K562 (cell line): Measurements from ENCODE around the gene HDHD3. TPM values are rescaled to one million over a fixed set of nuclear protein-coding genes. Genes with fewer than 3 reads are reported as not detected.

Source experiments
- BRF1 ChIP-seq: IDR thresholded peaks from 3 replicates; pipeline ENCODE4 v1.6.1; 2011; ENCODE audit warnings: borderline replicate concordance, mild to moderate bottlenecking; ENCODE audit not compliant: insufficient read length; ENCODE audit errors: extremely low read depth
- CAMTA2 ChIP-seq: fragments of 250-450 bp; sonication (Bioruptor Pico); conservative IDR thresholded peaks from 2 replicates; pipeline ENCODE4 v1.5.1; 2022
- CBX2 ChIP-seq: fragments of 200-600 bp; sonication (generic); IDR thresholded peaks from one replicate; pipeline ENCODE4 v1.6.1; 2012; ENCODE audit warnings: mild to moderate bottlenecking, low read length, inconsistent platforms; ENCODE audit not compliant: insufficient read depth, poor library complexity, severe bottlenecking
- NFXL1 ChIP-seq: fragments of 450-650 bp; formaldehyde crosslinking; IDR thresholded peaks from 2 replicates; pipeline ENCODE4 v1.4.0; 2021; ENCODE audit warnings: mild to moderate bottlenecking
- NR2C2 ChIP-seq, 2 experiments: fragments of 200-800 bp in 1 of 2; sonication (Bioruptor generic) in 1 of 2; sonication (generic) in 1 of 2; formaldehyde crosslinking in 1 of 2; IDR thresholded peaks; 2 replicates each; pipeline versions ENCODE4 v1.6.1 to v1.8.0; 2016 to 2022; ENCODE audit warnings: mild to moderate bottlenecking in 1 of 2, missing compliant biosample characterization in 1 of 2, missing genetic modification characterization in 1 of 2, missing genetic modification reagents in 1 of 2
- PHB2 ChIP-seq: fragments of 450-650 bp; IDR thresholded peaks from 2 replicates; pipeline ENCODE4 v1.6.1; 2017; ENCODE audit warnings: low read depth
- RFX7 ChIP-seq: fragments of 250-450 bp; sonication (Bioruptor Pico); IDR thresholded peaks from 2 replicates; pipeline ENCODE4 v1.5.1; 2021; ENCODE audit warnings: mild to moderate bottlenecking
- ZKSCAN8 ChIP-seq: fragments of 200-800 bp; sonication (Bioruptor generic); IDR thresholded peaks from 2 replicates; pipeline ENCODE4 v1.6.1; 2016; ENCODE audit warnings: missing genetic modification characterization, missing compliant biosample characterization
- ZNF133 ChIP-seq: fragments of 250-450 bp; sonication (Bioruptor Pico); IDR thresholded peaks from 2 replicates; pipeline ENCODE4 v1.4.0; 2020; ENCODE audit warnings: mild to moderate bottlenecking
- ZNF146 ChIP-seq: IDR thresholded peaks from one replicate; pipeline ENCODE4 v1.6.1; 2018; ENCODE audit warnings: missing compliant biosample characterization; ENCODE audit not compliant: unreplicated experiment
- ZNF165 ChIP-seq: fragments of 250-450 bp; sonication (Bioruptor Pico); IDR thresholded peaks from 2 replicates; pipeline ENCODE4 v1.4.0; 2020; ENCODE audit warnings: borderline replicate concordance
- polyA plus RNA-seq, 8 experiments: library from polyadenylated mRNA; depleted of rRNA in 4 of 8; stranded (reverse) in 5 of 8; unstranded in 3 of 8; fragments of >200 nt; fragmentation: Nextera tagmentation in 2 of 8; fragmentation: Illumina TruSeq in 1 of 8; extraction: Ambion mirVana in 2 of 8; extraction: Trizol in 1 of 8; gene quantifications; 2 replicates each; pipeline versions ENCODE4 v1.2.1 to v1.2.3, GENCODE V29; 2011 to 2014; ENCODE audit warnings: inconsistent platforms in 1 of 8, missing spikeins in 1 of 8
- total RNA-seq, 7 experiments: library from RNA; depleted of rRNA in 6 of 7; stranded (reverse); fragments of >200 nt in 6 of 7; fragmentation: Illumina TruSeq in 2 of 7; extraction: Trizol in 2 of 7; gene quantifications; 2 replicates each; pipeline versions ENCODE4 v1.2.1 to v1.2.3, GENCODE V29; 2011 to 2021; ENCODE audit warnings: low replicate concordance in 1 of 7
- TF ChIP-seq, protein P1 (sequence below): fragments of 250-450 bp; sonication (Bioruptor Pico); IDR thresholded peaks from 2 replicates; pipeline ENCODE4 v1.4.0; 2020; ENCODE audit warnings: borderline replicate concordance
- TF ChIP-seq, protein P2 (sequence below): sonication (generic); formaldehyde crosslinking; IDR thresholded peaks from 2 replicates; pipeline ENCODE4 v1.8.1; 2023; ENCODE audit warnings: mild to moderate bottlenecking, missing genetic modification reagents
- TF ChIP-seq, protein P3 (sequence below): fragments of 450-650 bp; conservative IDR thresholded peaks from 2 replicates; pipeline ENCODE4 v1.6.1; 2016; ENCODE audit warnings: missing genetic modification characterization, low read depth, mild to moderate bottlenecking, missing compliant biosample characterization, moderate library complexity
- TF ChIP-seq, protein P4 (sequence below): fragments of 250-450 bp; sonication (Bioruptor Pico); IDR thresholded peaks from 2 replicates; pipeline ENCODE4 v1.8.0; 2022; ENCODE audit warnings: moderate library complexity, mild to moderate bottlenecking, inconsistent platforms
- TF ChIP-seq, protein P5 (sequence below): fragments of 450-650 bp; IDR thresholded peaks from 2 replicates; pipeline ENCODE4 v1.6.1; 2017; ENCODE audit warnings: antibody characterized with exemption, mild to moderate bottlenecking

The HDHD3 gene
- total and polyA plus RNA-seq, 9 of the 15 experiments (the other 6 are each of a cell fraction or from before 2014, with no cell fraction given), result 1.1 to 19.1 (median 10.9) TPM

DNA sequence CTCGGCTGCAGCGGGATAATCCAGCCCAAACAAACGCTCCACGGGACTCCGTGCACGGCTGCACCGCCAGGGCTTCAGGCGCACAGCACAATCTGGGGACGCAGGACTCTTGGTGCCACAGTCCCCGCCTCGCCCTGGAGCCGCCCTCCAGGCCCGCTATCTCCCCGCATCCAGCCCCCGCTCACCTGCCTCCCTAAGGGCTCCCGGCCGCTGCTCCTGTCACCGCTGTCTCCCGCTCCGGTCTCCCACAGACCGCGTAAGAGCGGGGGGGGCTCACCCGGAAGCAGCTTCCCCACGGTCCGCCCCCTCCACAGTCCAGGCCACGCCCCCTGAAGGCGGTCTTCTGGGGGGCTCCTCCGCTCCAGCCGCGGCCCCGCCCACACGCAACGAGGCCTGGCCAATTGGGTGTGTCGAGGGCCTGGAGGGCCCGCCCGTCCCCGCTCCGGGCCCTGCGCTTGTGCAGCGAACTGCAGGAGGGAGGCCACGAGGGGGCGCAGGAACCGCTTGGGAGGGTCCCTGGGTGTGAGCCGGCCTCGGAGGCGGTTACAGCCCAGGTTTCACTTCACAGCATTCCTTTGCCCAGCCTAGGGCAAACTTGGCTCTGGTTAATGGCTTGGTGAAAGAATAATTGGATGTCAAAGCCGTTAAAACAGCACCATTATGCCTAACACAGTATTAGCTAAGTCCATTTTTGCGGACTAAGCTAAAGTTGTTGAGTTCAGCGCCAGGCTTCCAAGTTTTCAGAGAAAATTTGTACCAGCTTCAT is 24.4 kb upstream of the HDHD3 start, which contains the start of gene ALAD (continued):
- TF ChIP-seq, protein P1, sequence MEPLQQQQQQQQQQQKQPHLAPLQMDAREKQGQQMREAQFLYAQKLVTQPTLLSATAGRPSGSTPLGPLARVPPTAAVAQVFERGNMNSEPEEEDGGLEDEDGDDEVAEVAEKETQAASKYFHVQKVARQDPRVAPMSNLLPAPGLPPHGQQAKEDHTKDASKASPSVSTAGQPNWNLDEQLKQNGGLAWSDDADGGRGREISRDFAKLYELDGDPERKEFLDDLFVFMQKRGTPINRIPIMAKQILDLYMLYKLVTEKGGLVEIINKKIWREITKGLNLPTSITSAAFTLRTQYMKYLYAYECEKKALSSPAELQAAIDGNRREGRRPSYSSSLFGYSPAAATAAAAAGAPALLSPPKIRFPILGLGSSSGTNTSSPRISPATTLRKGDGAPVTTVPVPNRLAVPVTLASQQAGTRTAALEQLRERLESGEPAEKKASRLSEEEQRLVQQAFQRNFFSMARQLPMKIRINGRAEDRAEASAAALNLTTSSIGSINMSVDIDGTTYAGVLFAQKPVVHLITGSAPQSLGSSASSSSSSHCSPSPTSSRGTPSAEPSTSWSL (CRISPR knock-in tag), result no peak
- TF ChIP-seq, protein P2, sequence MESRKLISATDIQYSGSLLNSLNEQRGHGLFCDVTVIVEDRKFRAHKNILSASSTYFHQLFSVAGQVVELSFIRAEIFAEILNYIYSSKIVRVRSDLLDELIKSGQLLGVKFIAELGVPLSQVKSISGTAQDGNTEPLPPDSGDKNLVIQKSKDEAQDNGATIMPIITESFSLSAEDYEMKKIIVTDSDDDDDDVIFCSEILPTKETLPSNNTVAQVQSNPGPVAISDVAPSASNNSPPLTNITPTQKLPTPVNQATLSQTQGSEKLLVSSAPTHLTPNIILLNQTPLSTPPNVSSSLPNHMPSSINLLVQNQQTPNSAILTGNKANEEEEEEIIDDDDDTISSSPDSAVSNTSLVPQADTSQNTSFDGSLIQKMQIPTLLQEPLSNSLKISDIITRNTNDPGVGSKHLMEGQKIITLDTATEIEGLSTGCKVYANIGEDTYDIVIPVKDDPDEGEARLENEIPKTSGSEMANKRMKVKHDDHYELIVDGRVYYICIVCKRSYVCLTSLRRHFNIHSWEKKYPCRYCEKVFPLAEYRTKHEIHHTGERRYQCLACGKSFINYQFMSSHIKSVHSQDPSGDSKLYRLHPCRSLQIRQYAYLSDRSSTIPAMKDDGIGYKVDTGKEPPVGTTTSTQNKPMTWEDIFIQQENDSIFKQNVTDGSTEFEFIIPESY (CRISPR knock-in tag), result peak; percentile 65
- TF ChIP-seq ZNF165 (CRISPR knock-in tag) (no peak), BRF1 (no peak), ZNF133 (CRISPR knock-in tag) (no peak), NFXL1 (CRISPR knock-in tag) (no peak), PHB2 (no peak), RFX7 (CRISPR knock-in tag) (no peak), ZNF146 (no peak), ZKSCAN8 (no peak), NR2C2 (CRISPR knock-in tag; IDR thresholded peaks at IDR 0.05) (0 out of 2 replicates have a peak, but pooled peaks have one; percentile 67), NR2C2 (tag; IDR thresholded peaks at IDR 0.05) (peak; percentile 84), CBX2 (no peak), CAMTA2 (no peak)
- TF ChIP-seq, protein P3, sequence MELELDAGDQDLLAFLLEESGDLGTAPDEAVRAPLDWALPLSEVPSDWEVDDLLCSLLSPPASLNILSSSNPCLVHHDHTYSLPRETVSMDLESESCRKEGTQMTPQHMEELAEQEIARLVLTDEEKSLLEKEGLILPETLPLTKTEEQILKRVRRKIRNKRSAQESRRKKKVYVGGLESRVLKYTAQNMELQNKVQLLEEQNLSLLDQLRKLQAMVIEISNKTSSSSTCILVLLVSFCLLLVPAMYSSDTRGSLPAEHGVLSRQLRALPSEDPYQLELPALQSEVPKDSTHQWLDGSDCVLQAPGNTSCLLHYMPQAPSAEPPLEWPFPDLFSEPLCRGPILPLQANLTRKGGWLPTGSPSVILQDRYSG, result no peak
- TF ChIP-seq, protein P4, sequence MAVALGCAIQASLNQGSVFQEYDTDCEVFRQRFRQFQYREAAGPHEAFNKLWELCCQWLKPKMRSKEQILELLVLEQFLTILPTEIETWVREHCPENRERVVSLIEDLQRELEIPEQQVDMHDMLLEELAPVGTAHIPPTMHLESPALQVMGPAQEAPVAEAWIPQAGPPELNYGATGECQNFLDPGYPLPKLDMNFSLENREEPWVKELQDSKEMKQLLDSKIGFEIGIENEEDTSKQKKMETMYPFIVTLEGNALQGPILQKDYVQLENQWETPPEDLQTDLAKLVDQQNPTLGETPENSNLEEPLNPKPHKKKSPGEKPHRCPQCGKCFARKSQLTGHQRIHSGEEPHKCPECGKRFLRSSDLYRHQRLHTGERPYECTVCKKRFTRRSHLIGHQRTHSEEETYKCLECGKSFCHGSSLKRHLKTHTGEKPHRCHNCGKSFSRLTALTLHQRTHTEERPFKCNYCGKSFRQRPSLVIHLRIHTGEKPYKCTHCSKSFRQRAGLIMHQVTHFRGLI (CRISPR knock-in tag), result 0 out of 2 replicates have a peak, but pooled peaks have one; percentile 48
- TF ChIP-seq, protein P5, sequence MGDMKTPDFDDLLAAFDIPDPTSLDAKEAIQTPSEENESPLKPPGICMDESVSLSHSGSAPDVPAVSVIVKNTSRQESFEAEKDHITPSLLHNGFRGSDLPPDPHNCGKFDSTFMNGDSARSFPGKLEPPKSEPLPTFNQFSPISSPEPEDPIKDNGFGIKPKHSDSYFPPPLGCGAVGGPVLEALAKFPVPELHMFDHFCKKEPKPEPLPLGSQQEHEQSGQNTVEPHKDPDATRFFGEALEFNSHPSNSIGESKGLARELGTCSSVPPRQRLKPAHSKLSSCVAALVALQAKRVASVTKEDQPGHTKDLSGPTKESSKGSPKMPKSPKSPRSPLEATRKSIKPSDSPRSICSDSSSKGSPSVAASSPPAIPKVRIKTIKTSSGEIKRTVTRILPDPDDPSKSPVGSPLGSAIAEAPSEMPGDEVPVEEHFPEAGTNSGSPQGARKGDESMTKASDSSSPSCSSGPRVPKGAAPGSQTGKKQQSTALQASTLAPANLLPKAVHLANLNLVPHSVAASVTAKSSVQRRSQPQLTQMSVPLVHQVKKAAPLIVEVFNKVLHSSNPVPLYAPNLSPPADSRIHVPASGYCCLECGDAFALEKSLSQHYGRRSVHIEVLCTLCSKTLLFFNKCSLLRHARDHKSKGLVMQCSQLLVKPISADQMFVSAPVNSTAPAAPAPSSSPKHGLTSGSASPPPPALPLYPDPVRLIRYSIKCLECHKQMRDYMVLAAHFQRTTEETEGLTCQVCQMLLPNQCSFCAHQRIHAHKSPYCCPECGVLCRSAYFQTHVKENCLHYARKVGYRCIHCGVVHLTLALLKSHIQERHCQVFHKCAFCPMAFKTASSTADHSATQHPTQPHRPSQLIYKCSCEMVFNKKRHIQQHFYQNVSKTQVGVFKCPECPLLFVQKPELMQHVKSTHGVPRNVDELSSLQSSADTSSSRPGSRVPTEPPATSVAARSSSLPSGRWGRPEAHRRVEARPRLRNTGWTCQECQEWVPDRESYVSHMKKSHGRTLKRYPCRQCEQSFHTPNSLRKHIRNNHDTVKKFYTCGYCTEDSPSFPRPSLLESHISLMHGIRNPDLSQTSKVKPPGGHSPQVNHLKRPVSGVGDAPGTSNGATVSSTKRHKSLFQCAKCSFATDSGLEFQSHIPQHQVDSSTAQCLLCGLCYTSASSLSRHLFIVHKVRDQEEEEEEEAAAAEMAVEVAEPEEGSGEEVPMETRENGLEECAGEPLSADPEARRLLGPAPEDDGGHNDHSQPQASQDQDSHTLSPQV, result peak; percentile 58
